HCT116 (cell line): ENCODE measurements around the gene CIRBP. TPM values are rescaled to one million over a fixed set of nuclear protein-coding genes. Genes with fewer than 3 reads are reported as not detected.

Experiments
- ATAC-seq: fragments of 200-7000 bp; cut with Tn5 transposase; 2 replicates; pipeline ENCODE4 v1.9.1; 2020; ENCODE audit warnings: mild to moderate bottlenecking, moderate library complexity
- BruUV-seq: library from RNA; stranded (reverse); fragments of 400-500 nt; replicated peaks from 2 replicates; lab custom pipeline; 2021; lab: Mats Ljungman, UMichigan
- CTCF ChIA-PET: fragments of 300-600 bp; sonication (Branson Sonifier 250); formaldehyde crosslinking; loops from one replicate; lab custom pipeline; 2021; ENCODE audit warnings: antibody characterized with exemption; lab: Charles Lee
- POLR2A ChIA-PET: fragments of 300-600, 350-600 bp; sonication (Branson Sonifier 250); formaldehyde crosslinking; loops from one replicate; lab custom pipeline; 2021; ENCODE audit warnings: antibody characterized with exemption; lab: Charles Lee
- RAD21 ChIA-PET, 2 experiments: fragments of 300-600 bp; sonication (Branson Sonifier 250); formaldehyde crosslinking; loops; one replicate each; lab custom pipeline; 2023; ENCODE audit warnings: low total read pairs in 2 of 2; ENCODE audit not compliant: uncharacterized antibody in 2 of 2, unreplicated experiment in 2 of 2, low non-redundant PET in 1 of 2; lab: Charles Lee
- DNase-seq: peaks from one replicate; pipeline ENCODE4 v3.0.0-alpha.2; 2010; ENCODE audit warnings: low read depth, low spot score
- H2AFZ ChIP-seq: fragments of 200-600 bp; shearing (Covaris generic), sonication (generic); 2 replicates; pipeline ENCODE4 v1.6.1; 2017; ENCODE audit warnings: low read depth, mixed run types, mixed read lengths, antibody characterized with exemption, low read length; ENCODE audit not compliant: poor library complexity, severe bottlenecking
- H3K27ac ChIP-seq: 2 replicates; pipeline ENCODE4 v1.5.1; 2012; ENCODE audit warnings: low read depth, low read length
- H3K27me3 ChIP-seq: fragments of 200-600 bp; sonication (generic); 2 replicates; pipeline ENCODE4 v1.6.1; 2016; ENCODE audit warnings: mixed run types, low read length, mixed read lengths; ENCODE audit not compliant: insufficient read depth
- H3K36me3 ChIP-seq, 2 experiments: fragments of 200-500 bp in 1 of 2; fragments of 200-600 bp in 1 of 2; sonication (Bioruptor generic) in 1 of 2; sonication (generic) in 1 of 2; 2 replicates each; pipeline versions ENCODE4 v1.5.1 to v1.6.1; 2014 to 2016; ENCODE audit warnings: low read length in 2 of 2, inconsistent platforms in 1 of 2, mixed read lengths in 1 of 2, mixed run types in 1 of 2; ENCODE audit not compliant: insufficient read depth in 2 of 2, control insufficient read depth in 1 of 2
- H3K4me1 ChIP-seq, 2 experiments: fragments of 200-600 bp in 1 of 2; sonication (generic) in 1 of 2; 2 replicates each; pipeline versions ENCODE4 v1.5.1 to v1.6.1; 2012 to 2017; ENCODE audit warnings: low read length in 2 of 2, inconsistent platforms in 1 of 2, mild to moderate bottlenecking in 1 of 2, mixed read lengths in 1 of 2, mixed run types in 1 of 2, moderate library complexity in 1 of 2; ENCODE audit not compliant: insufficient read depth in 2 of 2, control insufficient read depth in 1 of 2
- H3K4me2 ChIP-seq: fragments of 200-600 bp; sonication (generic); 2 replicates; pipeline ENCODE4 v1.6.1; 2017; ENCODE audit warnings: mixed run types, low read length, mixed read lengths
- H3K4me3 ChIP-seq, 2 experiments: fragments of 200-600 bp in 1 of 2; sonication (generic) in 1 of 2; replicated peaks in 1 of 2; 2 replicates each; pipeline ENCODE4 v1.5.1; 2011 to 2016; ENCODE audit warnings: low read length in 2 of 2, control low read depth in 1 of 2, low read depth in 1 of 2, mild to moderate bottlenecking in 1 of 2, mixed read lengths in 1 of 2, mixed run types in 1 of 2
- H3K79me2 ChIP-seq: fragments of 200-600 bp; sonication (generic); 2 replicates; pipeline ENCODE4 v1.6.1; 2017; ENCODE audit warnings: mild to moderate bottlenecking, mixed run types, low read length, moderate library complexity, mixed read lengths; ENCODE audit not compliant: insufficient read depth
- H3K9ac ChIP-seq: fragments of 200-600 bp; sonication (generic); 2 replicates; pipeline ENCODE4 v1.6.1; 2016; ENCODE audit warnings: low read length, mixed read lengths
- H3K9me2 ChIP-seq: fragments of 200-600 bp; sonication (generic), shearing (Covaris generic); 2 replicates; pipeline ENCODE4 v1.6.1; 2017; ENCODE audit warnings: mixed run types, mild to moderate bottlenecking, moderate library complexity; ENCODE audit not compliant: insufficient read depth
- H3K9me3 ChIP-seq, 2 experiments: fragments of 200-500 bp in 1 of 2; fragments of 200-600 bp in 1 of 2; sonication (Bioruptor generic) in 1 of 2; sonication (generic) in 1 of 2; 2 replicates each; pipeline ENCODE4 v1.6.1; 2014 to 2017; ENCODE audit warnings: low read length in 2 of 2, mixed read lengths in 2 of 2, inconsistent platforms in 1 of 2, low read depth in 1 of 2, mild to moderate bottlenecking in 1 of 2, mixed run types in 1 of 2, moderate library complexity in 1 of 2; ENCODE audit not compliant: control insufficient read depth in 1 of 2, insufficient read depth in 1 of 2
- H4K20me1 ChIP-seq: fragments of 200-600 bp; sonication (generic), shearing (Covaris generic); 2 replicates; pipeline ENCODE4 v1.6.1; 2017; ENCODE audit warnings: mixed run types, mild to moderate bottlenecking, moderate library complexity; ENCODE audit not compliant: insufficient read depth
- ATF3 ChIP-seq: IDR thresholded peaks from 2 replicates; pipeline ENCODE4 v1.6.1; 2012
- CEBPB ChIP-seq: IDR thresholded peaks from 2 replicates; pipeline ENCODE4 v1.6.1; 2012; ENCODE audit warnings: low read depth
- CTCF ChIP-seq, 3 experiments: fragments of 200-600 bp in 1 of 3; sonication (generic) in 1 of 3; IDR thresholded peaks in 2 of 3; conservative IDR thresholded peaks in 1 of 3; 2 replicates each; pipeline ENCODE4 v1.5.1; 2012 to 2017; ENCODE audit warnings: low read depth in 2 of 3, low read length in 2 of 3, antibody characterized with exemption in 1 of 3, borderline replicate concordance in 1 of 3, control low read depth in 1 of 3, mild to moderate bottlenecking in 1 of 3, mixed read lengths in 1 of 3, mixed run types in 1 of 3, moderate library complexity in 1 of 3; ENCODE audit not compliant: insufficient read depth in 1 of 3
- EGR1 ChIP-seq: IDR thresholded peaks from 2 replicates; pipeline ENCODE4 v1.6.1; 2012; ENCODE audit warnings: low read depth
- ELF1 ChIP-seq: IDR thresholded peaks from 2 replicates; pipeline ENCODE4 v1.6.1; 2012; ENCODE audit warnings: low read depth, borderline replicate concordance
- EZH2 ChIP-seq: fragments of 200-600 bp; sonication (generic); IDR thresholded peaks from 2 replicates; pipeline ENCODE4 v1.6.1; 2017; ENCODE audit warnings: antibody characterized with exemption, mixed run types
- EZH2phosphoT487 ChIP-seq: fragments of 200-600 bp; IDR thresholded peaks from 2 replicates; pipeline ENCODE4 v1.6.1; 2018; ENCODE audit warnings: antibody characterized with exemption, borderline replicate concordance
- FOSL1 ChIP-seq: IDR thresholded peaks from 2 replicates; pipeline ENCODE4 v1.6.1; 2012; ENCODE audit warnings: low read depth
- JUND ChIP-seq: IDR thresholded peaks from 2 replicates; pipeline ENCODE4 v1.6.1; 2012
- POLR2A ChIP-seq: IDR thresholded peaks from 2 replicates; pipeline ENCODE4 v1.7.0; 2011; ENCODE audit warnings: borderline replicate concordance; ENCODE audit not compliant: insufficient read depth, insufficient read length; ENCODE audit errors: extremely low read depth
- RAD21 ChIP-seq: IDR thresholded peaks from 2 replicates; pipeline ENCODE4 v1.6.1; 2012; ENCODE audit warnings: low read depth, mild to moderate bottlenecking
- REST ChIP-seq: IDR thresholded peaks from 2 replicates; pipeline ENCODE4 v1.6.1; 2012; ENCODE audit warnings: low read depth
- SP1 ChIP-seq: IDR thresholded peaks from 2 replicates; pipeline ENCODE4 v1.6.1; 2012; ENCODE audit warnings: low read depth
- SRF ChIP-seq: IDR thresholded peaks from 2 replicates; pipeline ENCODE4 v1.6.1; 2012; ENCODE audit warnings: low read depth
- TCF7L2 ChIP-seq: IDR thresholded peaks from 2 replicates; pipeline ENCODE4 v1.7.0; 2011; ENCODE audit warnings: borderline replicate concordance, inconsistent platforms; ENCODE audit not compliant: insufficient read depth, insufficient read length; ENCODE audit errors: extremely low read depth
- YY1 ChIP-seq: IDR thresholded peaks from 2 replicates; pipeline ENCODE4 v1.6.1; 2011; ENCODE audit warnings: low read length, low read depth, moderate library complexity, mild to moderate bottlenecking; ENCODE audit not compliant: insufficient replicate concordance; ENCODE audit errors: extremely low read depth
- ZBTB33 ChIP-seq: IDR thresholded peaks from 2 replicates; pipeline ENCODE4 v1.6.1; 2011; ENCODE audit warnings: mild to moderate bottlenecking, low read length, moderate library complexity; ENCODE audit not compliant: insufficient replicate concordance; ENCODE audit errors: extremely low read depth
- ZFX ChIP-seq: fragments of 450-650 bp; IDR thresholded peaks from 2 replicates; pipeline ENCODE4 v1.6.1; 2017
- ZNF274 ChIP-seq: fragments of 200-500 bp; sonication (Bioruptor generic); IDR thresholded peaks from 2 replicates; pipeline ENCODE4 v1.6.1; 2014; ENCODE audit warnings: mild to moderate bottlenecking, low read depth, low read length, inconsistent platforms
- intact Hi-C: fragments of 100-400 bp; cut with micrococcal nuclease; formaldehyde crosslinking; loops from 2 replicates; pipeline ENCODE4 v1.10.0; 2022
- total RNA-seq: library from RNA; stranded (reverse); gene quantifications from one replicate; pipeline ENCODE4 v1.2.1, GENCODE V29; 2021; ENCODE audit not compliant: unreplicated experiment

The CIRBP gene
- total RNA-seq, 1 experiment from 2014 or later: 276 TPM

GRCh38 chr19:1298235-1298634 lies 29.1 kb downstream of the CIRBP start:
- Histone ChIP-seq H3K79me2 (no peaks in the 10 kb centered on the region), H3K36me3 (no peaks in the 10 kb centered on the region), H4K20me1 (no peaks in the 10 kb centered on the region), H3K4me2 (no peak overlapping the region), H3K9ac (no peak overlapping the region), H3K9me2 (no peaks in the 10 kb centered on the region), H2AFZ (no peak overlapping the region), H3K9me3 (no peaks in the 10 kb centered on the region), H3K4me1 (no peaks in the 10 kb centered on the region; a peak in 1 of 4 replicates), H3K27me3 (no peaks in the 10 kb centered on the region), H3K27ac (no peak overlapping the region), H3K4me3 (no peak overlapping the region)
- ChIA-PET CTCF (interaction anchor here (0.7 kb wide), 1 partner anchor 766 kb away, joined by 3 read pairs; no protein-coding TSS in a partner anchor), POLR2A (no interaction called here), RAD21 (no interaction called here)
- ATAC-seq (no peak), DNase-seq (no peak)
- intact Hi-C loops: no loop called here
- no peak for TF ChIP-seq SRF
- TF ChIP-seq POLR2A: no peak
- no peak for TF ChIP-seq ATF3
- no peak for TF ChIP-seq EGR1
- TF ChIP-seq ZNF274: no peak
- no peak for TF ChIP-seq FOSL1
- TF ChIP-seq CTCF (IDR thresholded peaks at IDR 0.05 in 2 of 3, conservative IDR thresholded peaks at IDR 0.05 in 1 of 3; ENCODE audit: borderline replicate concordance in 1 of 3, insufficient read depth in 1 of 3, low read depth in 2 of 3, low read length in 2 of 3): no peak
- no peak for TF ChIP-seq ZFX
- no peak for TF ChIP-seq ZBTB33
- no peak for TF ChIP-seq ELF1
- no peak for TF ChIP-seq RAD21
- no peak for TF ChIP-seq REST
- TF ChIP-seq EZH2phosphoT487: no peak
- TF ChIP-seq EZH2: no peak
- no peak for TF ChIP-seq SP1
- no peak for TF ChIP-seq JUND
- no peak for TF ChIP-seq YY1
- TF ChIP-seq CEBPB: no peak
- no peak for TF ChIP-seq TCF7L2
- no TSS peak for BruUV-seq
